Left ventricle myocardium inferior (tissue), 1 donor: ENCODE data around the gene ZNF431. TPM values are rescaled to one million over a fixed set of nuclear protein-coding genes. Genes with fewer than 3 reads are reported as not detected.
"Not testable (repeated sequence)": the region's sequence is repeated elsewhere in the genome, so short reads cannot be mapped to it uniquely, and the experiment has no call there.

Experiments used
- DNase-seq: peaks from one replicate; pipeline ENCODE4 v3.0.0-alpha.2; 2020
- H3K27ac ChIP-seq: fragments of 200-600 bp; replicated peaks from 2 replicates; pipeline ENCODE4 v1.8.0; 2021
- H3K27me3 ChIP-seq: fragments of 200-600 bp; 2 replicates; pipeline ENCODE4 v1.8.0; 2021; ENCODE audit warnings: low read depth
- H3K36me3 ChIP-seq: fragments of 200-600 bp; 2 replicates; pipeline ENCODE4 v1.8.0; 2021
- H3K4me1 ChIP-seq: fragments of 200-600 bp; 2 replicates; pipeline ENCODE4 v1.8.0; 2021
- H3K4me3 ChIP-seq: fragments of 200-600 bp; 2 replicates; pipeline ENCODE4 v1.8.0; 2021; ENCODE audit warnings: mild to moderate bottlenecking, moderate library complexity
- H3K9me3 ChIP-seq: fragments of 200-600 bp; replicated peaks from 2 replicates; pipeline ENCODE4 v1.8.0; 2021
- intact Hi-C: fragments of 100-400 bp; cut with micrococcal nuclease; formaldehyde crosslinking; loops from one replicate; pipeline ENCODE4 v1.11.0; 2022
- total RNA-seq: library from RNA; stranded (reverse); fragmentation: NEBNext Ultra II Directional; extraction: Animal tissue kit (Norgen Biotek cat#: 25700); gene quantifications from one replicate; pipeline ENCODE4 v1.2.1, GENCODE V29; 2021
- TF ChIP-seq, protein P1 (sequence below): fragments of 200-600 bp; IDR thresholded peaks from 2 replicates; pipeline ENCODE4 v1.8.0; 2021; ENCODE audit warnings: antibody characterized with exemption, mild to moderate bottlenecking, borderline replicate concordance
- donor health status: DM: no; HTN: yes; CAD: no; lungs with severe emphysema.

ZNF431 gene
- total RNA-seq, 1 donor from 2014 or later = 12.4 TPM

- Histone ChIP-seq H3K4me3 (no peak overlapping the region), H3K4me1 (no peaks in the 10 kb centered on the region), H3K27me3 (peaks cover 9% of the 10 kb centered on the region), H3K36me3 (no peaks in the 10 kb centered on the region), H3K27ac (no peak overlapping the region), H3K9me3 (no peaks in the 10 kb centered on the region)
- intact Hi-C loops = no loop called here
- no peak for DNase-seq
- TF ChIP-seq, protein P1, sequence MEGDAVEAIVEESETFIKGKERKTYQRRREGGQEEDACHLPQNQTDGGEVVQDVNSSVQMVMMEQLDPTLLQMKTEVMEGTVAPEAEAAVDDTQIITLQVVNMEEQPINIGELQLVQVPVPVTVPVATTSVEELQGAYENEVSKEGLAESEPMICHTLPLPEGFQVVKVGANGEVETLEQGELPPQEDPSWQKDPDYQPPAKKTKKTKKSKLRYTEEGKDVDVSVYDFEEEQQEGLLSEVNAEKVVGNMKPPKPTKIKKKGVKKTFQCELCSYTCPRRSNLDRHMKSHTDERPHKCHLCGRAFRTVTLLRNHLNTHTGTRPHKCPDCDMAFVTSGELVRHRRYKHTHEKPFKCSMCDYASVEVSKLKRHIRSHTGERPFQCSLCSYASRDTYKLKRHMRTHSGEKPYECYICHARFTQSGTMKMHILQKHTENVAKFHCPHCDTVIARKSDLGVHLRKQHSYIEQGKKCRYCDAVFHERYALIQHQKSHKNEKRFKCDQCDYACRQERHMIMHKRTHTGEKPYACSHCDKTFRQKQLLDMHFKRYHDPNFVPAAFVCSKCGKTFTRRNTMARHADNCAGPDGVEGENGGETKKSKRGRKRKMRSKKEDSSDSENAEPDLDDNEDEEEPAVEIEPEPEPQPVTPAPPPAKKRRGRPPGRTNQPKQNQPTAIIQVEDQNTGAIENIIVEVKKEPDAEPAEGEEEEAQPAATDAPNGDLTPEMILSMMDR = no peak
Measured at GRCh38 chr19:21221693-21222092, 79.9 kb downstream of the ZNF431 start.

- H3K4me1 ChIP-seq, H3K4me3 ChIP-seq, intact Hi-C loops, DNase-seq, H3K27me3 ChIP-seq, H3K27ac ChIP-seq, H3K36me3 ChIP-seq: not testable (repeated sequence)
- H3K9me3 ChIP-seq = peaks cover 34% of the 10 kb centered on the region
Measured at GRCh38 chr19:21229938-21230337, 88.1 kb downstream of the ZNF431 start.

DNA sequence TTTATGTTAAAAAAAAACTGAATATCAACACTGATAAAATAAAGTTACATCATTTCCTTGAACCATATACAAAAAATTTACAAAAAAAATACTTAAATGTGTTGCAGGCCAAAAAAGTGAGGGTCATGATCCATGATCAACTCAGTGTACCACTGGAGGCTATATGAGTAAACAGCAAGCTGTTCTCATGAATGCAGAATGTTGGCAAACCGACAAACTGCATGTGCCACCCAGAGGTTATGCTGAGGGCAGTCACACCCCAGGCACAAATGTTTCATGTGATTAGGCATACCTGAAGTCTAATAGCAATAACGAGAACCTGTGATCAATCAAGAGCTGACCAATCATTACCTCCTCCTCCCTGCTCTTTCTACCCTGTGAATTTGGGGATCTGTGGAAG, 91.9 kb downstream of the ZNF431 start:
- TF ChIP-seq, protein P1 = no peak
- Histone ChIP-seq H3K4me1 (no peaks in the 10 kb centered on the region), H3K4me3 (no peak overlapping the region), H3K9me3 (peaks cover 27% of the 10 kb centered on the region), H3K27me3 (no peaks in the 10 kb centered on the region), H3K36me3 (no peaks in the 10 kb centered on the region), H3K27ac (no peak overlapping the region)
- no peak for DNase-seq
- intact Hi-C loops = no loop called here

DNA sequence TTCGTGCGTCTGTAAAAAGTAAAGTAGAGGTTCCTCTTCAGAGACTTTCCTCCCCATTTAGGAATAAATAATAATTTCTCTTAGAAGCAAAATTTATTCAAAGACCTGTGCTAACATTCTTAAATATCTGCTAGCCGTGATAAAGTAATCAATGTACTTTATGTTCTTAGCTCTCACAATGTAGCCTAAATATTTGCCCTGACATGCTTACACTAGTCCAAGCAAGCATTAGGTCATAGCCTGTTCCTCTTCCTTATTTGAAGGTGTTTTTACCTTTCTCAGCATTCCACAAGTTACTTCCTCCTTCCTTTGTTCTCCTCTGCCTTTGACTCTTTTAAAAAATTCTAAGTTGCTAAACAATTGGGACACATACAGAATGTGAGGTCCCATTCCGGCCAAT, 94.9 kb downstream of the ZNF431 start:
- H3K4me1 ChIP-seq, H3K27me3 ChIP-seq, intact Hi-C loops, H3K9me3 ChIP-seq, DNase-seq, H3K27ac ChIP-seq, H3K36me3 ChIP-seq, H3K4me3 ChIP-seq: not testable (repeated sequence)

GRCh38 chr19:21238670-21239069, 96.8 kb downstream of the ZNF431 start:
- Histone ChIP-seq H3K4me3 (no peak overlapping the region), H3K36me3 (no peaks in the 10 kb centered on the region), H3K9me3 (no peaks in the 10 kb centered on the region), H3K27ac (no peak overlapping the region), H3K27me3 (no peaks in the 10 kb centered on the region), H3K4me1 (no peaks in the 10 kb centered on the region)
- intact Hi-C loops = no loop called here
- DNase-seq = no peak
- TF ChIP-seq, protein P1 = no peak

Other genes with a start within 250 kb of the ZNF431 start
- 2.3 TPM for gene ZNF85, start 218.8 kb upstream of the ZNF431 start, total RNA-seq
- 3.1 TPM for gene ZNF430, start 121.4 kb upstream of the ZNF431 start, total RNA-seq
- 1.7 TPM for gene ZNF714, start 59.8 kb upstream of the ZNF431 start, total RNA-seq
- gene ZNF708, start 187.4 kb downstream of the ZNF431 start, total RNA-seq = 4.5 TPM
- gene ZNF738, start 217.0 kb downstream of the ZNF431 start, total RNA-seq = 3.3 TPM